Testis (tissue), 3 donors: ENCODE results near the gene ZCCHC2. TPM values are rescaled to one million over a fixed set of nuclear protein-coding genes. Genes with fewer than 3 reads are reported as not detected.

Experiments
- DNase-seq: peaks from one replicate; pipeline ENCODE4 v3.0.0-alpha.2; 2019
- H3K27ac ChIP-seq, 2 donors: fragments of 200-600 bp; sonication (generic); one replicate each; pipeline ENCODE4 v1.5.1; 2019
- H3K27me3 ChIP-seq: fragments of 200-600 bp; sonication (generic); one replicate; pipeline ENCODE4 v1.5.1; 2019
- H3K36me3 ChIP-seq: fragments of 200-600 bp; sonication (generic); one replicate; pipeline ENCODE4 v1.5.1; 2017; ENCODE audit warnings: low read depth; ENCODE audit errors: missing control alignments
- H3K4me1 ChIP-seq: fragments of 200-600 bp; sonication (generic); one replicate; pipeline ENCODE4 v1.5.1; 2019
- H3K4me3 ChIP-seq, 2 donors: fragments of 200-600 bp; sonication (generic); one replicate each; pipeline ENCODE4 v1.5.1; 2017 to 2019
- H3K9me3 ChIP-seq: fragments of 200-600 bp; sonication (generic); one replicate; pipeline ENCODE4 v1.5.1; 2017
- CTCF ChIP-seq, 3 experiments: fragments of 450-650 bp in 2 of 3; fragments of 200-600 bp in 1 of 3; sonication (generic) in 1 of 3; IDR thresholded peaks; one replicate each; pipeline ENCODE4 v1.5.1; 2016 to 2019; ENCODE audit warnings: antibody characterized with exemption in 3 of 3, mild to moderate bottlenecking in 2 of 3, moderate library complexity in 1 of 3
- POLR2A ChIP-seq: fragments of 450-650 bp; IDR thresholded peaks from one replicate; pipeline ENCODE4 v1.6.1; 2017; ENCODE audit warnings: antibody characterized with exemption, mild to moderate bottlenecking, moderate library complexity
- WGBS, 2 donors: methylation state at CpG; one replicate each; pipeline ENCODE4 v1.1.5; 2018; 5-methylcytosine and 5-hydroxymethylcytosine counted together
- intact Hi-C: fragments of 100-400 bp; cut with DNase I; formaldehyde crosslinking; loops from one replicate; pipeline ENCODE4 v1.15.1; 2023; ENCODE audit warnings: low total_unique reads
- polyA plus RNA-seq: library from polyadenylated mRNA; stranded (reverse); fragments of 350-450 nt; fragmentation: Illumina TruSeq; extraction: RNeasy Lipid Tissue Mini Kit (QIAGEN cat#74804); gene quantifications from one replicate; pipeline ENCODE4 v1.2.3, GENCODE V29; 2014; ENCODE audit warnings: low read depth, low replicate concordance; ENCODE audit not compliant: insufficient read depth
- total RNA-seq, 2 donors: library from RNA; depleted of rRNA; stranded (reverse); fragments of >200 nt; gene quantifications; one replicate each; pipeline ENCODE4 v1.2.3, GENCODE V29; 2016

Gene ZCCHC2
- total and polyA plus RNA-seq, 3 donors from 2014 or later: 46.2 to 56.9 (median 51.6) TPM

GRCh38 chr18:62616331-62616805, 93.5 kb downstream of the ZCCHC2 start:
- TF ChIP-seq POLR2A (no peak), CTCF (IDR thresholded peaks at IDR 0.05) (no peak)
- no peak for DNase-seq
- Histone ChIP-seq H3K36me3 (no peaks in the 10 kb centered on the region), H3K9me3 (no peaks in the 10 kb centered on the region), H3K27ac (no peak overlapping the region), H3K27me3 (no peaks in the 10 kb centered on the region), H3K4me1 (peaks cover 13% of the 10 kb centered on the region), H3K4me3 (no peak overlapping the region)
- intact Hi-C loops: no loop called here
- 44 to 63% methylated on average over 14 to 18 of the region's 18 CpGs for WGBS, 2 donors

GRCh38 chr18:62617793-62618591, 95.2 kb downstream of the ZCCHC2 start:
- no peaks in the 10 kb centered on the region for H3K27me3 ChIP-seq
- TF ChIP-seq CTCF (IDR thresholded peaks at IDR 0.05): no peak
- no peak for TF ChIP-seq POLR2A
- peak; percentile 45 for DNase-seq
- no peaks in the 10 kb centered on the region for H3K36me3 ChIP-seq
- H3K4me1 ChIP-seq: no peaks in the 10 kb centered on the region
- WGBS, 2 donors: 70 to 75% methylated on average over 8 of the region's 8 CpGs
- intact Hi-C loops: no loop called here
- H3K27ac ChIP-seq: no peak overlapping the region
- no peak overlapping the region for H3K4me3 ChIP-seq
- H3K9me3 ChIP-seq: no peaks in the 10 kb centered on the region

GRCh38 chr18:62618735-62619134, 95.9 kb downstream of the ZCCHC2 start:
- H3K9me3 ChIP-seq: no peaks in the 10 kb centered on the region
- H3K4me1 ChIP-seq: no peaks in the 10 kb centered on the region
- H3K4me3 ChIP-seq: no peak overlapping the region
- DNase-seq: no peak
- TF ChIP-seq CTCF (IDR thresholded peaks at IDR 0.05) (no peak), POLR2A (no peak)
- intact Hi-C loops: no loop called here
- H3K27ac ChIP-seq: no peak overlapping the region
- no peaks in the 10 kb centered on the region for H3K27me3 ChIP-seq
- WGBS, 2 donors: 100% methylated on average over 1 of the region's 1 CpG
- H3K36me3 ChIP-seq: no peaks in the 10 kb centered on the region

GRCh38 chr18:62621546-62621945, 98.7 kb downstream of the ZCCHC2 start:
- Histone ChIP-seq H3K9me3 (no peaks in the 10 kb centered on the region), H3K27ac (no peak overlapping the region), H3K4me1 (no peaks in the 10 kb centered on the region), H3K4me3 (no peak overlapping the region), H3K27me3 (no peaks in the 10 kb centered on the region), H3K36me3 (no peaks in the 10 kb centered on the region)
- no peak for DNase-seq
- no peak for TF ChIP-seq POLR2A
- no peak for TF ChIP-seq CTCF (IDR thresholded peaks at IDR 0.05)
- WGBS, 2 donors: 75 to 85% methylated on average over 8 to 12 of the region's 12 CpGs
- intact Hi-C loops: no loop called here

- TF ChIP-seq CTCF (IDR thresholded peaks at IDR 0.05) (no peak), POLR2A (no peak)
- Histone ChIP-seq H3K4me3 (no peak overlapping the region), H3K27ac (no peak overlapping the region), H3K4me1 (no peaks in the 10 kb centered on the region), H3K27me3 (no peaks in the 10 kb centered on the region), H3K9me3 (no peaks in the 10 kb centered on the region), H3K36me3 (no peaks in the 10 kb centered on the region)
- peak; percentile 30 for DNase-seq
- intact Hi-C loops: no loop called here
- 33 to 51% methylated on average over 5 of the region's 5 CpGs for WGBS, 2 donors
Observed at GRCh38 chr18:62625019-62625418, 102.2 kb downstream of the ZCCHC2 start.
